GM18511 (cell line): ENCODE measurements around the gene MRPL41.
"Not testable (repeated sequence)": the region's sequence is repeated elsewhere in the genome, so short reads cannot be mapped to it uniquely, and the experiment has no call there.

Experiments used
- ATAC-seq: cut with Tn5 transposase; IDR thresholded peaks from one replicate; pipeline ENCODE4 v1.9.1; 2021; ENCODE audit warnings: mild to moderate bottlenecking, moderate library complexity; ENCODE audit not compliant: unreplicated experiment

Gene MRPL41

DNA sequence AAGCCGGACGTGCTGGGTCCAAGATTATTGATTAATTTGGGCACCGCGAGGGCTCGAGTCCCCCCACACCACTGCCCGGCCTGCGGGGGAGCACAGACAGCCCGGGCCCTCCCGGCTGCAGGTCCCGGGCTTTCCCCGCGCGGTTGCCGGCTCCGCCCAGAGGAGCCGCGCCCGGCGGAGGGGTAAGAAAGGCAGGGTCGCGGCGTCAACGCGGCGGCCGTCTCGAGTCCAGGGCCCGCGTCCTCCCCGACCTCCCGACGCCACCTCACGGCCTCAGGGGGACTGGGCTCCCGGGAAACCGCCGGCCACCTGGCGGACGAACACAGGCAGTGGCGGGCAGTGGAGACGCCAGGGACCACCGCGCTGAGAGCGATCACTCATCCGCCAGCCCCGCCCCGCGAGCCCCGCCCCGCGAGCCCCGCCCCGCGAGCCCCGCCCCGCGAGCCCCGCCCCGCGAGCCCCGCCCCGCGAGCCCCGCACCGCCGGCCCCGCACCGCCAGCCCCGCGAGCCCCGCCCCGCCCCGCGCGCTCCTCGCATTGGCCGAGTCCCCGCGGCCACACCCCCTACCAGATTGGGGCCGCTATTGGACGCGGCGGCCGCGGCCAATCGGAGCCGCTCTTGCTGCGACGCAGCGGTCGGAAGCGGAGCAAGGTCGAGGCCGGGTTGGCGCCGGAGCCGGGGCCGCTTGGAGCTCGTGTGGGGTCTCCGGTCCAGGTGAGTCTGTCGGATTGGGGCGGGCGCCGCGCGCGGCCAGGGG lies at the start of gene MRPL41:
Gene MRPL41 (plus strand): TSS at position 616 of the 758 bp plus-strand sequence. CDS start 203 bp downstream, outside the sequence.
- ATAC-seq: peak; percentile 79

DNA sequence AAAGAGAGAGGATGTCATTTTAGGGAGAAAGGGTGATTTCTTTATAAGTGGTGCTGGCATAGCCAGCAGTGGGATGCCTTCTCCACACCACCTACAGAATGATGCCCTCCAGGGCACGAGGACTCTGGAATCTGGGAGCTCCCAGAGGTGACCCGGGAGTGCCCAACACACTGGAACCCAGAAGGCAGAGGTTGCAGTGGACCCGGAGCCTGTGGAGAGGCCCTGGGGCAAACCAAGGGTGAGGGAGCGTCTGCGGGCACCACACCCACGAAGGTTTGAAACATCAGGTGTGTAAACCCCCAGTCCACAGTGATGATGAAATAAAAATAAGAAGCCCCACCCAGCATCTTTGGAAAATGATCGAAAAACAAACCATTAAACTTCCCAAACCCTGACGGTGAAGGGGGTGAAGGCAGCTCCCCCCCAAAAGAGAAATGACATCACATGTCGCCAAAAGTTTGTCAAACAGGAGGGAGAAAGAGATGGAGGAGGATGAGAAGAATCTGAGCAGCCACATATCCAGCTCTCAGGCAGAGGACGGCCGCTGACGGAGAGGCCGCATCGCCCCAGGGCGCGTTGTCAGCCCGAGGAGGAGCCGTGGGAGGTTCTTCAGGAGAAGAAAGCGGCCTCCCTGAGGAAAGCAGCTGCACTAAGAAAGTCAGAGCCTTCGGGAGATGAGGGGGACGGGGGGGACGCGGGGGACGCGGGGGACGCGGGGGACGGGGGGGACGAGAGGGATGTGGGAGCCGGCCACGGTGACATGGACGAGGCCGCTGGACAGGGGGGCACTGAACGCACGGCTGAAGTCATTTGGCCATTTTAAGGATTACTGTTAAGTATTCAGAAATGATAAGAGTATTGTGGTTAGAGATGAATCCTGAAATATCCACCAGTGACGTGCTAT lies 49.4 kb upstream of the MRPL41 start:
- no peak for ATAC-seq

DNA sequence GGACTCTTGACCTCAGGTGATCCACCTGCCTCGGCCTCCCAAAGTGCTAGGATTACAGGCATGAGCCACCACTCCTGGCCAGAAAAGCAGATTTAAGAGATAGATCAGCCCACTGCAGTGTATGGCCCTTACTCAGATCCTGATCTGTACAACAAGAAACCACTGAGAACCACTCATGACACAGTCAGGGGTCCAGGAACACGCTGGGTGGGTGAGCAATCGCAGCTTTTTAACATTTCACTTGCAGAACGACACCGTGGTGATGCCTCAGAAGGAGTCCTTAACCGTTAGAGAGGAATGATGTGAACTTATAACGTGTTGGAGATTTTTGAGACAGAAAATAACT lies 47.3 kb upstream of the MRPL41 start:
- no peak for ATAC-seq

GRCh38 chr9:137505421-137506140 lies 46.1 kb upstream of the MRPL41 start:
- ATAC-seq: no peak

- no peak for ATAC-seq
Observed at GRCh38 chr9:137506274-137506673, 45.4 kb upstream of the MRPL41 start.

DNA sequence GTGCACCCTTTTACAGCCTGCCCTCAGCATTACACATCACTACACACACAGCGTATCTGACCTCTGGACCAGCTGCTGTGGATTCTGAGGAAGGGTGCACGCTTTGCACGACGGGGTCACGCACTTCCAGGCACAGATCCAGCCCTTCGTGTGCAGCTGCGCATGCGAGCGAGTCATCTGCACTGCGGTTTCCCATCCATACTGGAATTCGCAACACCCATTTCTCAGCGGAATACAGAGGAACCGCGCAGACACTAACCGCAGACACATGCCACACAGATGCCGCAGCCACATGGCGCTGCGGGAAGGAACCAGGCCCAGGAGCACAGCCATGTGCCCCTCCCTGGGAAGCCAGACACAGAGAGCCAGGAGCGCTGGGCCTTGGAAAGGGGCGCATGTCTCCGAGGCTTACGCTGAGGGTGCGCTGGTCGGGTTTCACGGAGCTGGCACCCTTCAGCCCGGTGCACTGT lies 44.9 kb upstream of the MRPL41 start:
- ATAC-seq: no peak

- no peak for ATAC-seq
Observed at GRCh38 chr9:137509198-137509597, 42.5 kb upstream of the MRPL41 start.

DNA sequence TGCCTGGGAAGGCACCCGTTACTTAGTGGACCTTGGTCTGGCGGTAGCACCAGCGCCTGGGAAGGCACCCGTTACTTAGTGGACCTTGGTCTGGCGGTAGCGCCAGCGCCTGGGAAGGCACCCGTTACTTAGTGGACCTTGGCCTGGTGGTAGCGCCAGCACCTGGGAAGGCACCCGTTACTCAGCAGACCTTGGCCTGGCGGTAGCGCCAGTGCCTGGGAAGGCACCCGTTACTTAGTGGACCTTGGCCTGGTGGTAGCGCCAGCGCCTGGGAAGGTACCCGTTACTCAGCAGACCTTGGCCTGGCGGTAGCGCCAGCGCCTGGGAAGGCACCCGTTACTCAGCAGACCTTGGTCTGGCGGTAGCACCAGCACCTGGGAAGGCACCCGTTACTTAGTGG lies 40.6 kb upstream of the MRPL41 start:
- ATAC-seq: not testable (repeated sequence)

GRCh38 chr9:137511758-137512463 lies 39.8 kb upstream of the MRPL41 start:
- ATAC-seq: no peak

- not testable (repeated sequence) for ATAC-seq
Observed at GRCh38 chr9:137513136-137513535, 38.5 kb upstream of the MRPL41 start.

- not testable (repeated sequence) for ATAC-seq
Observed at GRCh38 chr9:137513801-137514570, 37.7 kb upstream of the MRPL41 start.

DNA sequence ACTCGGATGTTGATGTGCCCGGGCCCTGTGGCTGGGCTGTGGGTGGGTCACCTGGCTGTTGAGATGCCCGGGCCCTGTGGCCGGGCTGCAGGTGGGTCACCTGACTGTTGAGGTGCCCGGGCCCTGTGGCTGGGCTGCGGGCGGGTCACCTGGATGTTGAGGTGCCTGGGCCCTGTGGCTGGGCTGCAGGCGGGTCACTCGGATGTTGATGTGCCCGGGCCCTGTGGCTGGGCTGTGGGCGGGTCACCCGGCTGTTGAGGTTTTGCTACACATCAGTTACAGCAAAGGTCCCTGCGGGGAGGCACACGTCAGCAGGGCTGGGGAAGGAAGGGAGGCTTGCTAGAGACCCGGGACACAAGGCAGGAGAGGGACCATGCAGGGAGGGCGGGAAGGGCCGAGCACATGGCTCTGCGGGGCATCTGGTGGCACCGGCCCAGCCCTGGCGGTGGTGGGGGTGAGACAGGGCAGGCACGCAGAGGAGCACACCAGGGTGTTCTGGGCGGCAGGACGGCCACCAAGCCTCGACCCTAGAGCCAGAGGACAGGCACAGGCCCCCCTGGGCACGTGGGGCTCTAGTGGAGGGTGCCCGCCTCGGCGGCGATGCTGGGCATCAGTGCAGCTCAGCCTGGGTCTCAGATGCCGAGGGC lies 36.9 kb upstream of the MRPL41 start:
- no peak for ATAC-seq

- no peak for ATAC-seq
Observed at GRCh38 chr9:137515338-137515724, 36.3 kb upstream of the MRPL41 start.

DNA sequence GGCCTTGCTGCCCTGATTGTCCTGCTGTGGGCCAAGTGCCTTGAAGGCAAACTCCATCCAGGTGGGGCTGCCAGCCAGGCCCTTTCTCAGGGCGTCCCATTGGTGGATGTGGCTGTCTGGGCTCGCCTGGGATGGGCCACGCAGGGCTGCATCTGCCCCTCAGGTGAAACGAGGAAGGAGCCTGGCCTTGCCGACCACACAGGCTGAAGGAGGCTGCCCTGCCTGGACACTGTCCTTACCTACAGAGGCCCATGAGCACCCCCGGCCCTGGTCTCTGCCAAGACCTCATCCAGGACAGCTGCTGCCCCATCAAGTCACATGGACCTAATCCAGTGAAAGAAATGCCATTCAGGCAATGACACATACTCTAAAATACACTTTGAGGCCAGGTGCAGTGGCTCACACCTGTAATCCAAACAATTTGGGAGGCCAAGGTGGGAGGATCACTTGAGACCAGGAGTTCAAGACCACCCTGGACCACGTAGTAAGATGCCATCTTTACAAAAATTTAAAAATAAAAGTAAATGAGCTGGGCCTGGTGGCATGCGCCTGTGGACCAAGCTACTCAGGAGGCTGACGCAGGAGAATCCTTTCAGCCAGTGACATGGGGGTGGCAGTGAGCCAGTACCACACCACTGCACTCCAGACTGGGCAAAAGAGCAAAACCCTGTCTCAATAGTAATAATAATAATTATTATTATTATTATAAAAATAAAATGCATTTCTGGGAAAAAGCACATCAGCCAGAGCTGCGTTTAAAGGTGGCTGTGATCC lies 35.3 kb upstream of the MRPL41 start:
- ATAC-seq: no peak

DNA sequence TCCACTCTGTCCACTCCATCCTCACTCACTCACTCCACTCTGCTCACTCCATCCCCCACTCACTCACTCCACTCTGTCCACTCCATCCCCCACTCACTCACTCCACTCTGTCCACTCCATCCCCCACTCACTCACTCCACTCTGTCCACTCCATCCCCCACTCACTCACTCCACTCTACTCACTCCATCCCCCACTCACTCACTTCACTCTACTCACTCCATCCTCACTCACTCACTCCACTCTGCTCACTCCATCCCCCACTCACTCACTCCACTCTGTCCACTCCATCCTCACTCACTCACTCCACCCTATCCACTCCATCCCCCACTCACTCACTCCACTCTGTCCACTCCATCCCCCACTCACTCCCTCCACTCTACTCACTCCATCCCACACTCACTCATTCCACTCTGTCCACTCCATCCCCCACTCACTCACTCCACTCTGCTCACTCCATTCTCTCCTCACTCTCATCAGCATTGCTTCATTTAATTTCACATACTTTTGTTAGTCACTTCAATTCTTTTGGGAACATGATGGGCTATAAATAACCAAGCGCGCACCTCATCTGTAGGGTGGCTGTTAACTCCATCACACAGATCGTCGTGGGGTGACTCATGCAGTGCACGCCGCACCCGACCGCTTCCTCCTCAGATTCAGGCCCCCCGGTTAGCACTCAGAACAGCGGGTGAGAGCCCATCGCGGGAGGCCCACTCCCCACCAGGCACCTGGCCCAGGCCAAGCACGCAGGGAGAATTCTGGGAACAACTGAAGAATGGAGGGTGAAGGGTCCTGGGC lies 32.8 kb upstream of the MRPL41 start:
- not testable (repeated sequence) for ATAC-seq

- no peak for ATAC-seq
Observed at GRCh38 chr9:137519553-137519952, 32.1 kb upstream of the MRPL41 start.

- no peak for ATAC-seq
Observed at GRCh38 chr9:137520614-137521404, 30.9 kb upstream of the MRPL41 start.
